DMS 273 treated with DMSO at 0.1 percent for 48 hours (cell line): ENCODE results near the gene FAM240A.
"Not testable (repeated sequence)": the region's sequence is repeated elsewhere in the genome, so short reads cannot be mapped to it uniquely, and the experiment has no call there.

Experiments used
- DNase-seq: peaks from one replicate; lab custom pipeline; 2025; lab: John Stamatoyannopoulos, UW

The FAM240A gene

DNA sequence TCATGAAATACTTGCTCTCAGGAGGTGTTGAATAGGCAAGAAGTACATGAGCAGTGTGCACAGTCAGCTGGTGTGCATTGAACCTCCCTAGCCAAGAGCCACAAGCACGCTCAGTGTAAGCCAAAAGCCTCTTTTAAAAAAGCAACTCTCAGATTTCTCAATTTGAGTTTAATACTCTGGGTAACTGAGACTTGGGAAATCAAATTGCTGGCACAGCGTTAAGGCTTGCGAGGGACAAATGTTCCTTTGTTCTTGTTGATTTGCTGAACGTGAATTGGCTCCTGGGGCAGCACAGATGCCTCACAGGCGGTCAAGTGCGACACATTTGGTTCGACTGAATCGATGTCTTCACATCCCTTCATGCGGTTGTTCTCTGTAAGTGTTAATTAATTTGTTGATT lies at the start of gene FAM240A:
FAM240A (plus strand) TSS at position 202 of the 400 bp plus-strand sequence; CDS start at position 361, 159 bp downstream.
- DNase-seq = no peak

DNA sequence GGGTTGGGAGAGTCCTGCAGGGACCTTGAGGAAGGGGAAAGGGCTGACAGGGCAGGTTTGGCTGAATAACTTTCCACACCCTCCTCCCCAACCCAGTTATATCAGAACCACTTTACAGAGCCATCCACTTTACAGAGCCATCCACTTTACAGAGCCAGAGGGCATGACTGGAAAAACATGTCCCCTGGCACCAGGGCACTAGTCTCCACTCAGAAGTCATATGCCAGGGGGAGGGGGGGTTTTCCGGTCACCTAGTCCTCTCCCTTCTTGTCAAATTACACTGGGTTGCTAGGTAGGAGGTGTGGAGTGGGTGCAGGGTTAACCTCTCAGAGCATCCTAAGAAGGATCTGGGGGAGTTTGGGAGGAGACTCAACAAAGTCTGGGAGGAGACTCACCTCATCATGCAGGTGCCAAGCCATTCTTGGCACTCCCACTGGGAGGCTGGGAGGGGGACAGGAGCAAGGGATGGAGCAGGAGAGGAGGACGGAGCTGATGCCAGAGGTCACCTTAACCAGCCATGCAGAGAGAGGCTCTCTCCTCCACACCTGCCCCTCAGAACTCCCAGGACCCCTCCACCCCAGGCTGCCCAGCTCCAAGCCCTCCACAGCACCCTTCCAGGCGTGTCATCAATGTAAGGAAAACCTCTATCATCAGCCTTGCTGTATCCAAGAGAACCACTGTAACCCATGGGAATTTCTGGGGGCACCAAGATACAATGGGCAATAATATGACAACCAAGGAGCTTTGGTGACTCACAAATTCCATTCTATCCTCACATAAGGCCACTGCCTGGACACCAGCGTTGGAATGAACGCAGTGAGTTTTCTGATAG lies 47.9 kb upstream of the FAM240A start:
- DNase-seq = no peak

DNA sequence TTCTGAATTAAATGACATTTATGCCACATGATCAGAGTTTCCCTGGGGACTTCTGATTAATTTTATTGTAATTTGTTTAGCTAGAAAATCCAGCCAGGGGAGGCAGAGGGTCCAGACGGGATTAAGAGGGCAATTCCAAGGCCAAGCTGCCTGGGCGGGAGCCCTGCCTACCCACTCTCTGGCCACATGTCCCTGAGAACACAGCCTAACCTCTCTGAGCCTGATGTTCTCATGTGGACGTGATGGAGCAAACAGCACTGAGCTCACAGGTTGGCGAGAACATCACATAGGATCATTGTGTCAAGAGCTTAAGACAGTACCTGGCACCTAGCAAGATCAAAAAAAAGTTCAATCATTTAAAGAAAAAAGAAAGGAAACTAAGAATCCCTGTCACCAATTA lies 47.2 kb upstream of the FAM240A start:
- no peak for DNase-seq

DNA sequence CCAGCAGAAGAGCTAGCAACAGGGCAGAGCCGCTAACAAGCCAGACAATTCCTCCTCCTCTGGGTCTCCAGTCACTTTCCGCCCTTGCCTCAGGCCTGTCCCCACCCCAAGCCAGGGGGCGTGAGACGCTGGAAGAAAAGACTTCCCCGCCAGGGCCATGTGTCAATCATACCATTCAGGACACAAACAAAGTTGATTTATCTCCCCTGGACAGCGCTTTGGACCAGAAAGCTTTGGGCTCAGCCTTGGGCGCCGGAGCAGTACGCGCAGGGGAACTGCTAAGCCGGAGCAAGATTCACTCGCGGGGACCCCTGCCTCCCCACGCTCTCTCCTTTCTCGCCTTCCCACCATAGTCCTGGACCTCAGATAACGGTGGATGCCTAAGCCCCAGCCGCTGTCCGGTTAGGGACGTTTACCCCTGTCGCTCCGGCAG lies 46.7 kb upstream of the FAM240A start:
- no peak for DNase-seq

DNA sequence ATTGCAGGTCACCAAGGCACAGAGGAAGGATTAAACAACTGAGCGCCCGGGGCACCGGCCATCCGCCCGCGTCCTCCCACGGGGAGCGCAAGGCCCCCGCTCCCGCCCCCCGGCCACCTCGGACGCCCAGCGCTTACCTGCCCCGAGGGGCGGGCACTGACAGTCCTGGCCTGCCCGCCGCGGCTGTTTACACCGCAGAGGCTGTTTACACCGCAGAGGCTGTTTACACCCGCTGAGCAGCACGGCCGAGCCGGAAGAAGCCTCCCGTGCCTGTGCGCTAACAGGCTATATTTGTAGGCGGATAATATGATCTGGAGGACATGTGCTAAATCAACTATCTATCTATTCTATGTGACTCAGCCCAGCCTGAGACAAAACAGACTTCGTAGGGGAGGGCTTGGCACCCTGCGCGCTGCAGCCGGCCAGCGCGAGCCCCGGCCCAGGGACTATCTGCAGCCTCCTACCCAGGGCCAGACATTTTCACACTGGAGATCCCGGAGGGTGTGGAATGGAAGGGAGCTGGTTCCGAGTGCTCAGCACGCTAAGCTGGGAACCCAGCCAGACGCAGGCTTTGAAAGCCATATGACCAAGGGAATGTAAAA lies 46.2 kb upstream of the FAM240A start, which contains the start of gene LRRC2:
LRRC2 (minus strand) TSS at position 263 of the 602 bp plus-strand sequence. CDS start 14,711 bp downstream, outside the sequence.
- DNase-seq = no peak

DNA sequence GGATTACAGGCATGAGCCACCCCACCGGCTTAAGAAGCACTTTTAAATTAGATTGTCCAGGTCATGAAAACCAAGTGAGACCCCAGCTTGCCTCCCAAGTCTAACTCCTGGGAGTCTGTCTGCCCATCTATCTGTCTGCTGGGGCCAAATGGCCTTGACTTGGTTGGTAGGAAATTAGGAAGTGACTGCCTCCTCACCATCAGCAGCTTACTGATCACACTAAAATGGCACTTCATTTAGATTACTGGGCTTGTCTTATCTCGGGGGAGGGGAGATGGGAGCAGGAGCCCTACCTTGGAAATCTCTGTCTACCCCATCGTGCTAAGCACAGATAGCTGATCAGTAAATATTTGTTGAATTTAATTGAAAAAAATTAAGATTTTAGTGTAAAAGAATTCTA lies 40.6 kb upstream of the FAM240A start:
- no peak for DNase-seq

DNA sequence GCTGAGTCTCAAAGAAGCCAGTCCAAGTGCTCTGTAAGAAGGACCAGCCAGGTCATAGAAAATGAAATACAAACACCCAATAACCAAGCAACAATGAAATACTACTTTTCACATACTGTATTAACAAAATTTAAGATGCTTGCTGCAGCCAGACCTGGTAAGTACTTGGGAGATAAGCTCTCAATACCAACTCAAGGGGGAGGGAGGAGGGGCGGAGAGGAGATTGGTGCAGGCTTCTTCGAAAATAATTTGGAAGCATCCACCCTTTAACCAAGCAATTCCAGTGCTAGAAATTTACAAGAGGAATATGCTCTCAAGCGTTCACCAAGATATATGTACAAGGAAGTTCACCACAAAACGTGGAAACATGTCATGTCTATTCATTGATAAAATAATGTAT lies 38.6 kb upstream of the FAM240A start:
- DNase-seq = no peak

DNA sequence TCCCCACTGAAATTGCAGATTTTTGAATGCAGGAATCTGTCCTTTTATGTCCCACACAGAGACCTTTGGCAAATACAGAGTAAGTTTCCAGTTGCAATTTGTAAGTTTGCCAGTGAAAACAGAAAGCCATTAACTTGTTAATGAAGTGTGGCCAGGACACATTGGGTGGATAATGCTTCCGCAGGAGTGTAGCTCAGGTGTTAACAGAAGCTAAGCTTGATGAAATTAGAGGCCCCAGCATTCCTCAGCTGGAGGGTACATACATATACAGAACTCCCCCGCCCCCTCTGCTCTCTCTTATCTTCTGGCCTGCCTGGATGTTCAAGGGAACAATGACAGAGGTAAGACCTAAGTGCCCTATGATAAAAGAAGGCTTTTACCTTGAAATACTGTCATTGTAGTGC lies 38.1 kb upstream of the FAM240A start:
- no peak for DNase-seq

DNA sequence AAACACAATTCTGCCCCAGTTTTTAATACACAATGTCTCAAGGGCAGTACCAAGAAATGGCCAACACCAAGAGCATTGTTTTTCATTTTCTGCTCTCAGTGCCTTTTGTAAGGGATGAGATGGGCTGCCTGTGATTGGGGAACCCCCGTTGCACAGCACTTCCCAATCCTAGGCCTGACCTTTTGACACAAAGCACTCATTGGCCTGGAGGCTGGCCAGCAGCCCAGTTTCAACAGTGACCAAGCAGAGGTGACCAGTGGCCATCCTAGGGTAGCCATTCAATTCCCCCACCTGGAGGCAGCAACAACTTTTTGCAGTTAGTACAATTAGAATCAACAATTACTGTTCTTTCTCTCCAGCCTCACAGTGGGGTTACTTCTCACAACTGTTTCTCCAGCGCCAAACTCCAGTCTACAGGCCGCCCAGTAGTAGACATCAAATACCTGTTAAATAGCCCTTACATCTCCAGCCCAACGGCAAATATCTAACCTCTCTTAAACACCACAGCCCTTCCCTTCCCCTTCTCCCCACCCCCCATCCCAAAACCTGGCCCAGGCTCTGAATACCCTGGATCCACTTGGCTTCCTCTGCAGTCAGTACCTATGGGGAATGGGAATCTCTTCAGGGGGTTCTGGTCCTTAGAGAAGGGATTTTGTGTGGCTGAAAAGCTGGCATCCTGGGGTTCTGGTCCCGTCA lies 37.3 kb upstream of the FAM240A start:
- no peak for DNase-seq

DNA sequence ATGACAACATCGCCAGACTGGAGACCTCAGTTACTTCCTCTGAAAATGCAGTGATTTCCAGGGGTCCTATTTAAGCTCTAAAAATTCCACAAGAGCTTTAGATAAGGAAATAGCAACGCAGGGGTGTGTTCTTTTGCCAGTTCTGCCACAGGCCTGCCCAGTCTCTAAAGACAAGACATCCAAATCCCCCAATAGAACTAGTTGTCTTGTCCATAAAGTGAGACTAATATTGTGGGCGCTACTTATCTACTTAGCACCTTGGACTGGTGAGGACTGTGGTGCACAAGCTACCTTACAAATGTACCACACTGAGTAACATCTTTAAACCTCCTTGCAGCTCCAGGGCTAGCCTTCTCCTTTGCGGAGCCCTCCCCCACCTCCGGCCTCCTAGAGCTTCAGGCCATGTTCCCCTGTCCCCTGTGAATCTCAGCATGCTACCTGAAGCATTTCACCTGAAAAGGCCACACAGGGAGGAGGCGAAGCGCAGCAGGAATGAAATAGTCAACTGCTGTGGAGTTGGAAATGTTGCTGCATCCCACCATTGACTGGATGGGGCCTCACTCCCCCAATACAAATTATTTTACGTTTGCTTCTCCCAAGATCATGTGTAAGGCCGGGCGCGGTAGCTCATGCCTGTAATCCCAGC lies 36.6 kb upstream of the FAM240A start:
- no peak for DNase-seq

DNA sequence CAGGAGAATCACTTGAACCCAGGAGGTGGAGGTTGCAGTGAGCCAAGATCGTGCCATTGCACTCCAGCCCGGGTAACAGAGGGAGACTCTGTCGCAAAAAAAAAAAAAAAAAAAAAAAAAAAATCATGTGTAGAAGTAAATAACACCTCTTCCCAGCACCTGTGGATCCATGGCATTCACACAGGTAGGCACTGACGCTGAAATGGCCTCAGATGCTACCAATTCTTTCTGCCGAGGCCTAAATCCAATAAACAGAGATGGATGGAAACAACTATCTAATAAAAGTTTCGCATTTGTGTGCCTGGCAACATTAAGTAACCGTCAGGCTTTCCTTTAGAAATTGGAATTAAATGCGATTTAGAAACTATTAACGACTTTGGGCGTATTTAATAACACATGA lies 35.9 kb upstream of the FAM240A start:
- DNase-seq = no peak

DNA sequence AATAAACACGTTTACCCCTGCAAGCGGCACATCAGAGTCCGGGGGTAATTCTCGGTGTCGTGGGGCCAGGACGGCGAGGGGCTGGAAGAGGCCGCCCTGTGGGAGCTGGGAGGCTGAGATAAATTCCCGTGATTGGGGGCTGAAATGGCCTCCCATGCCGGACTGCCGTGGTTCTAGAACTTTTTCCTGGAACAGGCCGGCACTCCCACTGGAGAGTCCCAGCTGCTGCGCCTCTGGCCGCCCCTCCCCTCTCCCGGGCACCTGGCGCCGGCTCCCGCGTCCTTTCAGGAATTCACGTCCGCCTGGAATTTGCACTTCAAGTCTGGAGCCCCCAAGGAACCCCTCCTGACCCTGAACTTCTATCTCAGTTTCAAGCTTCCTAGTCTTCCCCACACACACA lies 35.4 kb upstream of the FAM240A start:
- DNase-seq = no peak

DNA sequence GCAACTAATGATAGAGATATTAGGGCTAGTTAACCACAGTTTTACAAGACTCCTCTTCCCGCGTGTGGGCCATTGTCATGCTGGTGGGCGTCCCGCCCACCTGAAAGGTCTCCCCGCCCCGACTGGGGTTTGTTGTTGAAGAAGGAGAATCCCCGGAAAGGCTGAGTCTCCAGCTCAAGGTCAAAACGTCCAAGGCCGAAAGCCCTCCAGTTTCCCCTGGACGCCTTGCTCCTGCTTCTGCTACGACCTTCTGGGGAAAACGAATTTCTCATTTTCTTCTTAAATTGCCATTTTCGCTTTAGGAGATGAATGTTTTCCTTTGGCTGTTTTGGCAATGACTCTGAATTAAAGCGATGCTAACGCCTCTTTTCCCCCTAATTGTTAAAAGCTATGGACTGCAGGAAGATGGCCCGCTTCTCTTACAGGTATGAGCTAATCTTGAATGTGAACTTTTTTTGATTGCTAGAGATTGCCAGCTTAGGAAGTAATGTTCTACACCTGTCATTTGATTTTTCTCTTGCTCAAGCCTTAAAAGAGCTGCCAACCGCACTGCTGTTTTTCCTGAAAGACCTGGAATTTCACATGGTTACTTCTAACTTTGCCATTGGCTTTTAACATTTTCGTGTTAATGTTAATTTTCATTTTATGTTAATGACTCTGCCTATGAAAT lies 34.6 kb upstream of the FAM240A start:
- not testable (repeated sequence) for DNase-seq

DNA sequence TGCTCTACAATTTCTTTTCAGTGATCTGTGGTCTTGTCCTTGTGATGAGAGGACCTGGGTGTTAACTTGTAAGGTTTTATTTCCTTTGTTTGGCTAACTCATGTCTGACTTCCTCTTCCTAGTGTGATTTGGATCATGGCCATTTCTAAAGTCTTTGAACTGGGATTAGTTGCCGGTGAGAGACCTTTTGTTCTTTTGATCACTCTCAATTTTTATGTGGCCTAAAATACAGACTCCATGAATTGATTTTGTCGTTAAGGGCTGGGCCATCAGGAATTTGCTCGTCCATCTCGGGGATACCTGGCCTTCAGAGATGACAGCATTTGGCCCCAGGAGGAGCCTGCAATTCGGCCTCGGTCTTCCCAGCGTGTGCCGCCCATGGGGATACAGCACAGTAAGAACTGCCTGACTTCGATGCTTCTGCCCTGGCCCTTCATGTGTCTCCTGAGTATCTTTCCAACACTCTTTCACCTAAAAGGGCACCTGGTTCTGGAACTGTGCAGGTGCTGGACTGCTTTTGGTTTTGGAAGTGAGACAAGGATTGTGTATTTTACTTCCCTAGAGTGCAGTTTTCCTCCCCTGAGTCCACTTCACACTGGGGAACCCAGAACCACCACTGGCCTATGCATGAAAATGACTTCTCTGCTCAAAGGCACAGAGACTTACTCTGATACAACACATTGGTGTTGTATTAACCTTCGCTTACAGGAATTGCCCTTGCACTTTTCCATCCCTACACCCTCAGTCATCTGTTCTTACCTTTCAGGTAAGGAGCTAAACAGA lies 33.2 kb upstream of the FAM240A start:
- no peak for DNase-seq

DNA sequence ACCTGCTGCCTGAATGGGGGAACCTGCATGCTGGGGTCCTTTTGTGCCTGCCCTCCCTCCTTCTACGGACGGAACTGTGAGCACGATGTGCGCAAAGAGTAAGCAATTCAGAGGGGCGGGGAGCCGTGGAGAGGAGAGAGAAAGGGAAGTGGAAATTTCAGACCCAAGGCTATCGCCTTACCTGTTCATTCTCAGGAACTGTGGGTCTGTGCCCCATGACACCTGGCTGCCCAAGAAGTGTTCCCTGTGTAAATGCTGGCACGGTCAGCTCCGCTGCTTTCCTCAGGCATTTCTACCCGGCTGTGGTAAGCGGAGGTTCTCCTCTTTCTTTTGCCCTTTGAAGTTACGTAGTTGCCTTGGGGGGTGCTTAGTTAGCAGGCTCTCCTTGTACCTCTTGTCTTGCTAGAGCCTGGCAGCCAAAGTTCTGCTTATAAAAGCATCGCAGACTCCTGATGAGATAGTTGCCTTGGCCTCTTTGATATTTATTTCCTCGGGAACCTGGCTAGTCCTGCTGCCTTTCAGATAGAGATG lies 32.5 kb upstream of the FAM240A start:
- no peak for DNase-seq

DNA sequence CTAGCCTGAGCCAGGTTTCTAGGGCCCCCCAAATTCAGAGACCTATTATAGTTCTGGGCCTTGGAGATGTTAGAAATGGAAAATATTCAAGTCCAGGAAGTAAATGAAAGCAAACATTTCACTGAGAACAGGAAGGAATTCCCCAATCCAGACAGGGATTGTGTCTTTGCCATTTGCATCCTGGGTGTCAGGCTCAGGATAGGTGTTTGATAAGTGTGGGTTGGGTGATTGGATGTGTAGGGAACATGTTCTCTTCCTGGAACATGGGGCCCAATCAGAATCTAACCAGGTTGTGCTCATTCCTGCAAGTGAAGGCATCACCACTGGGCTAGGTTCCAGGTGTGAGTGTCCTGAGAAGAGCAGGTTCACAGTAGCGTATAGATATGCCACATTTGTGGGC lies 31.6 kb upstream of the FAM240A start:
- no peak for DNase-seq

DNA sequence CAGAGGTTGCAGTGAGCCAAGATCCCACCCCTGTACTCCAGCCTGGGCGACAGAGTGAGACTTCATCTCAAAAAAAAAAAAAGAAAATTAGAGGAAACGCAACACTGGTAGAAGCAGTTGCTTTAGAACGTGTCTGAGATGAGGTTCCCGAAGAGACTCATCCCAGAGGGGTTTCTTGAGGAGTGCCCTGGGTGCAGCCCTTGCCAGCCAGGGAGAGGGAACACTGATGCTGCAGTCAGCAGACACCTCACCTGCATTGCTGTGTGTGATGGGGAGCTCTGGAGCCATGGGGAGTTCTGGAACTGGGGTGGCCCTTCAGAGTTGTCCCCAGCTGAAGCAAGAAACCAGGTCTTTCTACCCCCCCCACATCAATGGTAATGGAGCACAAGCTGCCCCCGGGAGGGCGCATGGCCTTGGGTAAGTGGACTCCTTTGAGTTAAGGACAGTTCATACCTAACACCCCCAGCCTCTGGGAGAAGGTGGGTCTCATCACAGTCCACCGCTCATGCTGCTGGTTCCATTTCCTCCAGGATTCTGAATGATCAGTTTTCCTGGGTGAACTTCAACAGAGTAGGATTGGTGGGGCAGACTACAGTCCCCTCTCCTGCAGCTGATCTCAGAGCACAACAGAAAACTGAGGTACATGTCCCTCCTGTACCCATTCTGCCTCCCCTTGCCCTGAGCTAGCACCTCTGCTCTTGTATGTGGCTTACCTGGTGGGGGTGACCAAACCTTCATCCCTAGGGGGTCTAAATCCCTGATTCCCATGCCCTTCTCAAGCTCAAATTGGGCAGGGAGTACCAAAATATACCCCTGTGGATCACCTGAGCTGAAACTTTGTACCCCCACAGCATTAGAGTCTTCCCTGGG lies 27.5 kb upstream of the FAM240A start:
- no peak for DNase-seq

DNA sequence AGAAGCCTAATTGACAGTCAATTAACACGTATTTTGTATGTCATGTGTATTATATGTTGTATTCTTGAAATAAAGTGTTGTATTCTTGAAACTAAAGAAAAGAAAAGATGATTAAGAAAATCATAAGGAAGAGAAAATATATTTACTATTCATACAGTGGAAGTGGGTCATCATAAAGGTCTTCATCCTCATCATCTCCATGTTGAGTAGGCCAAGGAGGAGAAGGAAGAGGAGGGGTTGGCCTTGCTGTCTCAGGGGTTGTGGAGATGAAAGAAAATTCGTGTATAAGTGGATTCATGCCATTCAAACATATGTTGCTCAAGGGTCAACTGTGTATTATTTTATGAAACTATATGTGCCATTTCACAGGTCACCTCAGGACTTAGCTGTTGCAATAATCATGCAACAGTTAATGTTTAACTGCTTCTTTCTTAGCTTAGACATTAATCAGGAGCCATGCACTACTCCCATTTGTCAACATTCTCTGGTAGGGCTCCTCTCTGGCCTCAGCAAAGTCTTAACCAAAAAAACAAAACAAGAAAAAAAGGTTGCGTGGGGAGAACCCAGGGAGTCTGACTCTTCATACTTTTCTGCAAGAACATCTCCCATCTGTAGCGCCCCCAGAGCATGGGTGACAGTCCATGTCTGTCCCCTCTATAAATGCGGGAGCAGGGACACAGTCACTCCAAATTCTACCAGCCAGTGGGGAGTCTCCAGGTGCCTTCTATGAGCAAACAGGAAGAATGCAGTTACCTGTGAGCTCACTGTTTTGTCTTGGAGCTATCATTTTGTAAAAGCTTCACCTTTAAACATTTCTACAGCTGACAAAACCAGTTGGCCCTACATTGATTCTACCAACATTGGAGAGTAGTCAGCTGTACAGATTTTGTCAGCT lies 26.3 kb upstream of the FAM240A start:
- DNase-seq = no peak
